Activated CD8-positive, alpha-beta memory T cell treated with anti-CD3 and anti-CD28 coated beads for 24 hours (primary cell): ENCODE results near the gene SELPLG.
"Not testable (repeated sequence)": the region's sequence is repeated elsewhere in the genome, so short reads cannot be mapped to it uniquely, and the experiment has no call there.

ENCODE experiments used
- DNase-seq: peaks from one replicate; pipeline ENCODE4 v3.0.0-alpha.2; 2020

SELPLG gene

GRCh38 chr12:108584456-108585065, 49.1 kb downstream of the SELPLG start:
- no peak for DNase-seq

DNA sequence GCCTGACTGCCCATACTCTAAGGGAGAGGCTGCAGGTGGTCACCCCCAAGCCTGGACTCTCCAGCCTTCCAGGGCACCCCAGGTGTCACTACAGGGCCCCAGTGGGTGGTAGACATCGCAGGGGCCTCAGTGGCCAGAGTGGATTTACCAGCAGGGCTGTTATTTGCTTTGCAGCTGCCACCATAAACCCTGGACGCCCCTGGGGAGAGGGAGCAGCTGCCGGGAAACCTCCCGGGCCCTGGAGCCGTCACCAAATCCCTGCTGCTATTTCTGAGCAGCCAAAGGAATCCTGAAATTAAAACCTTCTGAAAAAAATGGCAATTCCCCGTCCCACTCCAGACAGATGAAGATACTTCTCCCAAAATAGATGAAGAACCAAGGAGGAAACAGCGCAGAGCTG, 49.7 kb downstream of the SELPLG start:
- no peak for DNase-seq

- no peak for DNase-seq
Measured at GRCh38 chr12:108582978-108583770, 50.5 kb downstream of the SELPLG start.

DNA sequence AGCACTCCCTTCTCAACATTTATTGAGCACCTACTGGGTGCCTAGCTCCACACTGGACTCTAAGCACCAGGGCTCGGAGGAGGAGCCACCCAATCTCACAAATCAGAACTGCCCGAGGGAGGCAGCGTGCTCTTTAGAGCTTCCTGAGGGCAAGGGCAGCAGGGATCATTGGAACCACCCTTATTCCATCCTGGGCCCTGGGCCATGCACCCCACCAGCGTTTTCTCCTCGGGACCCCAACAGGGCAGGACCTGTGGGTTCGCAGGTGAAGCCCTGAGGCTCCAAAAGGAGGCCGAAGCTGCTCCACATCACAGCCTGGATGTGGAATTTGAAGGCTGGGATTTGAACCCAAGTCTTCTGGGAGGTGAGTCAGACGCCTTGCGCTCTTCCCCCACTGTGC, 51.2 kb downstream of the SELPLG start:
- no peak for DNase-seq

DNA sequence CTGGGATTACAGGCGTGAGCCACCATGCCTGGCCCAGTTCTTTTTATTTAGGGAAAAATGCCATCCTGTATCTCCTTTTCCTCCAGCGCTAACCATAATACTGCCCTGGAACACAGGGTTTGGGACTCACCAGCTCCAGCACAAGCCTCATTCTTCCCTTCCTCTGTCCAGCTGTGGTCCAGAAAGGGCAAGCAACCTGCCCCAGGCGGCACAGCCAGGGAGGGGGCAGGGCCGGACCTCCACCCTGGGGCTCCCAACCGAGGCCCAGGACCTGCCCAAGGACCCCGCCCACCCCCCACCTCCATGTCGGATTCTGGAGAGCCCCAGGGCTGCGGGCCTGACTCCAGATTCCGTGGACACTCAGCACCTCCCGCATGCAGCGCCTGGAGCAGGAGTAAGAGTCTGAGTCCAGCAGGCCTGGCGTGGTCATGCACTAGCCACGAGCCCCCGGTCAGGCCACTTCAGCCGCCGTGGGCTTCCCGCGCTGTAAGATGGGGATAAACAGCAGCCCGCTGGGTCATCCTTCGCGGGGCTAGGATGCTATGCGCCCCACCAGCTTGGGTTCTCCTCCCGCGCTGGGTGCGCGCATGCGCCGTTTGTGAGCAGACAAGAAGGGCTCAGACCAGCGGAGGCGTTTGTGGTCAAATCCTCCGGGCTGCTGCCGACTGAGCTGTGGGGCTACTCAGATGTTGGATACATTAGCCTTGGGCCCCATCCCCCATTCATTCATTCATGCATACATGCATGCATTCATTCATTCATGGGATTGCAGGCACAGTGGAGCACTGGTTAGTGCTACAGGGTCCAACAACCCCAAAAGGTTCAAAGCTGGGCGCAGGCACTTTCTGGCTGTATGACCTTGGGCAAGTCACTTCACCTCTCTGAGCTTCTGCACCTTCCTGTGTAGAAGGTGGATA, 52.1 kb downstream of the SELPLG start:
- DNase-seq: no peak

- no peak for DNase-seq
Measured at GRCh38 chr12:108580531-108580930, 53.2 kb downstream of the SELPLG start.

DNA sequence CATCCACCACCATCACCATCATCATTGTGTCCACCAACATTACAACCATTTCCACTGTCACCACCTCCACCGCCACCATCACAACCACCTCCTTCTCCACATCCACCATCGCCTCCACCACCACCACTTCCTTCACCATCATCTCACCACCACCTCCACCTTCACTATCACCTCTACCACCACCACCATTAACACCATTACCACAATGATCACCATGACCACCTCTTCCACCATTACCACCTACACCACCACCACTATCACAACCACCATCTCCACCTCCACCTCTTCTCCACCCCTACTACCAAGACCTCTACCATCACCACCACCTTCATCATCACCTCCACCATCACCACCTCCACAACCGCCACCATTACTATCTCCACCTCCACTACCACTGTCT, 54.9 kb downstream of the SELPLG start:
- no peak for DNase-seq

DNA sequence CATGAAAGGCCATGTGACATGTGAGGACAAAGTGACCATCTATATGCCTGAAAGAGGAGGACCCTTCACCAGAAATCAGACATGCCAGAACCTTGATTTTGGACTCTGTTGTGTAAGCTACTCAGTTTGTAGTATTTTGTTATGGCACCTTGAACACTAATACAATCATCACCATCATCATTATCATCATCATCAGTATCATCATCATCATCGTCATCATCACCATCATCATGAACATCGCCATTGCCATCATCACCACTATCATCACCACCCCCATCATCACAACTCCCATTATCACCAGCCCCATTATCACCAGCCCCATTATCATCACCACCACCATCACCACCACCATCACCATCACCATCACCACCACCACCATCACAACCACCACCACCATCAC, 55.4 kb downstream of the SELPLG start:
- DNase-seq: no peak

DNA sequence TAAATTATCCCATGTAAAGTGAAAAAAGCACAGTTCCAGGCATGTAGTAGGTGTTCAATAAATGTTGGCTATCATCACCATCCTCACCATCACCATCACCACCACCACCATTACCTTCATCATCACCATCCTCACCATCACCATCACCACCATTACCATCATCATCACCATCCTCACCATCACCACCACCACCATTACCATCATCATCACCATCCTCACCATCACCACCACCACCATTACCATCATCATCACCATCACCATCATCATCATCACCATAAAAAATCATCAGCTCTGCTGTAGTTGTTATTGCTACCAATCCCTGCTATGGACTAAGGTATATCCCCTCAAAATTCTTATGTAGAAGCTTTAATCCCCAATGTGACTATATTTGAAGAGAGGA, 56.2 kb downstream of the SELPLG start:
- no peak for DNase-seq

DNA sequence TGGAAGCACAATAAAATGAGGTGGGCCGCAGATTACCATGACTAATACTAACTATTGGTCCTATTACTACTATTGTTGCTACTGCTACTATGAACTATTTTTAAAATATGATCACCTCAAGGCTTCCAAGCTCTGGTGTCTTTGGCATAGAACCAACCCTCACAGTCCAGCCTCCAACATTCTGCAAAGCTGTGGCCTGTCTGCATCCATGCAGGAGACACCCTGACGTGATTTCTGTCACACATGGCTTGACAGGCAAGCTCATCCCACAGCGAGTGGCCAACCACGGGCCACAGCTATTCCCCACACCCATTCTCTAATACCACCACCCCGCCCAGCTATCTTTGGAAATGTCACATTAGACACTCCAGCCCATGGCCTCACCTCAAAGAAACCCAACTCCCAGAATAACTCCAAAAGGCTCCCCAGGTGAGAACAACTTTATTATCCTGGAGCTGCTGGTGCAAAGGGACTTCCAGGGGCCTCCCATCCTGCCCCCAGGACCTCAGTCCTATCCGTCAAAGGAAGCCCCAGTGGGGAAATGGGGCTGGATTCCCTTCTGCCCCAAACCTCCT, 56.9 kb downstream of the SELPLG start:
- DNase-seq: no peak

- peak; percentile 43 for DNase-seq
Measured at GRCh38 chr12:108575199-108575912, 58.3 kb downstream of the SELPLG start.

- not testable (repeated sequence) for DNase-seq
Measured at GRCh38 chr12:108574276-108574675, 59.4 kb downstream of the SELPLG start.

- DNase-seq: peak; percentile 30
Measured at GRCh38 chr12:108573317-108573716, 60.4 kb downstream of the SELPLG start.

DNA sequence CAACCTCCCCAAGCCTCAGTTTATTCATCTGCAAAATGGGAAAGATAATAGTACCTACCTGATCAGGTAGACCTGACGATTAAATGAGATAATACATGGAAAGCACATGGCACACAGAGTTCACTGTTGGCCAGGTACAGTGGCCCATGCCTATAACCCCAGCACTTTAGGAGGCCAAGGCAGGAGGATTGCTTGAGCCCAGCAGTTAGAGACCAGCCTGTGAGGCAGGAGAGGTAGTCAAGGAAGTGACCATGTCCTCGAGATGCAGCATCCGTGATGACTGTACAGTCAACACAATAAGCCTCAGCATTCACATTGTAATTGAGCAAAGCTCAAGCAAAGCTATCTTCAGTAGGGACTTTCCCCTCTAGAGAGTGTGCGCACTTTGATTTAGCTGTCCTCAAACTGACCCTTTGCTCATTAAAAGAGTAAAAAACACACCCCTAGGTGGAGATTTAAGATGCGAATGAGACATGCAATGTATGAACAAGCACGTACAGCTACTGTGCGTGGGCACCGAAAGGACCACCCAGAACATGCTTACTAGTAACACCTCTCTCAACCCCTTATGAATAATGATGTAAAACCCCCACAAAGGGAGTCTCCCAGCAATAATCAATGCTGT, 61.4 kb downstream of the SELPLG start:
- peak; percentile 49 for DNase-seq
